SK-N-SH (cell line): ENCODE results near the gene INTS1. TPM values are rescaled to one million over a fixed set of nuclear protein-coding genes. Genes with fewer than 3 reads are reported as not detected.

Experiments
- CTCF ChIA-PET: fragments of 300-600, 350-600 bp; formaldehyde crosslinking; extraction: SDS; loops from one replicate; lab custom pipeline; 2021; lab: Yijun Ruan, JAX
- POLR2A ChIA-PET: fragments of 350-600 bp; sonication (Branson Sonifier 250); formaldehyde crosslinking; extraction: SDS; loops from one replicate; lab custom pipeline; 2020; ENCODE audit warnings: antibody characterized with exemption, inconsistent platforms; lab: Yijun Ruan, JAX
- DNase-seq: peaks from one replicate; pipeline ENCODE4 v3.0.0; 2012
- H2AFZ ChIP-seq: fragments of 200-600 bp; sonication (generic); 2 replicates; pipeline ENCODE4 v1.8.1; 2016; ENCODE audit warnings: antibody characterized with exemption, mild to moderate bottlenecking, low read depth
- H3F3A ChIP-seq: fragments of 200-600 bp; sonication (generic); replicated peaks from 2 replicates; pipeline ENCODE3; 2016; ENCODE audit warnings: antibody characterized with exemption, mild to moderate bottlenecking; ENCODE audit not compliant: insufficient read depth
- H3K27ac ChIP-seq, 2 experiments: fragments of 200-500 bp in 1 of 2; fragments of 200-600 bp in 1 of 2; sonication (Bioruptor generic) in 1 of 2; sonication (generic), shearing (Covaris generic) in 1 of 2; 2 replicates each; pipeline versions ENCODE4 v1.5.1 to v1.6.1; 2014 to 2016; ENCODE audit warnings: low read depth in 2 of 2, inconsistent platforms in 1 of 2, low read length in 1 of 2, mild to moderate bottlenecking in 1 of 2, mixed read lengths in 1 of 2
- H3K27me3 ChIP-seq: fragments of 200-600 bp; sonication (generic), shearing (Covaris generic); 2 replicates; pipeline ENCODE4 v1.6.1; 2016; ENCODE audit warnings: mixed run types; ENCODE audit not compliant: insufficient read depth
- H3K36me3 ChIP-seq, 2 experiments: fragments of 200-500 bp in 1 of 2; fragments of 200-600 bp in 1 of 2; sonication (Bioruptor generic) in 1 of 2; sonication (generic) in 1 of 2; replicated peaks in 1 of 2; 2 replicates each; pipeline versions ENCODE3 to v1.5.1; 2014 to 2016; ENCODE audit warnings: low read length in 1 of 2, mild to moderate bottlenecking in 1 of 2; ENCODE audit not compliant: insufficient read depth in 2 of 2, control insufficient read depth in 1 of 2
- H3K4me1 ChIP-seq, 2 experiments: fragments of 200-500 bp in 1 of 2; fragments of 200-600 bp in 1 of 2; sonication (Bioruptor generic) in 1 of 2; sonication (generic), shearing (Covaris generic) in 1 of 2; 2 replicates each; pipeline versions ENCODE4 v1.5.1 to v1.6.1; 2014 to 2016; ENCODE audit warnings: low read depth in 1 of 2, low read length in 1 of 2, mixed run types in 1 of 2; ENCODE audit not compliant: insufficient read depth in 2 of 2, control insufficient read depth in 1 of 2
- H3K4me2 ChIP-seq: fragments of 200-600 bp; sonication (generic), shearing (Covaris generic); 2 replicates; pipeline ENCODE4 v1.6.1; 2017; ENCODE audit warnings: mixed run types
- H3K4me3 ChIP-seq, 2 experiments: fragments of 200-500 bp in 1 of 2; fragments of 200-600 bp in 1 of 2; sonication (Bioruptor generic) in 1 of 2; sonication (generic), shearing (Covaris generic) in 1 of 2; 2 replicates each; pipeline versions ENCODE4 v1.5.1 to v1.8.1; 2014 to 2016; ENCODE audit warnings: low read depth in 2 of 2, inconsistent platforms in 1 of 2, low read length in 1 of 2, mild to moderate bottlenecking in 1 of 2, mixed read lengths in 1 of 2, moderate library complexity in 1 of 2
- H3K79me2 ChIP-seq: fragments of 200-600 bp; sonication (generic); 2 replicates; pipeline ENCODE4 v1.8.1; 2017; ENCODE audit warnings: mild to moderate bottlenecking; ENCODE audit not compliant: insufficient read depth
- H3K9ac ChIP-seq: fragments of 200-600 bp; sonication (generic); 2 replicates; pipeline ENCODE4 v1.6.1; 2017; ENCODE audit warnings: mixed run types
- H3K9me2 ChIP-seq: fragments of 200-600 bp; sonication (generic); 2 replicates; pipeline ENCODE4 v1.6.1; 2017; ENCODE audit warnings: mixed run types
- H3K9me3 ChIP-seq: fragments of 200-600 bp; sonication (generic); 2 replicates; pipeline ENCODE4 v1.6.1; 2017; ENCODE audit warnings: mixed run types, mild to moderate bottlenecking, moderate library complexity
- H4K20me1 ChIP-seq: fragments of 200-600 bp; sonication (generic); 2 replicates; pipeline ENCODE4 v1.6.1; 2017; ENCODE audit warnings: mild to moderate bottlenecking, mixed run types; ENCODE audit not compliant: insufficient read depth
- FOXJ3 ChIP-seq: sonication (generic); formaldehyde crosslinking; IDR thresholded peaks from 2 replicates; pipeline ENCODE4 v1.5.1; 2020; ENCODE audit warnings: mild to moderate bottlenecking, missing genetic modification reagents
- MXI1 ChIP-seq: IDR thresholded peaks from 2 replicates; pipeline ENCODE4 v1.6.1; 2012; ENCODE audit warnings: mild to moderate bottlenecking, low read depth, low read length, improper control_type of control experiment
- RAD21 ChIP-seq: IDR thresholded peaks from 2 replicates; pipeline ENCODE4 v1.6.1; 2012; ENCODE audit warnings: mild to moderate bottlenecking, low read length
- WGBS: methylation state at CpG from one replicate; pipeline ENCODE4 v1.1.6; 2017; ENCODE audit warnings: low lambda C conversion rate; 5-methylcytosine and 5-hydroxymethylcytosine counted together
- polyA plus RNA-seq, 3 experiments: library from polyadenylated mRNA; depleted of rRNA; stranded (reverse); fragments of >200 nt; gene quantifications; 2 replicates each; pipeline ENCODE4 v1.2.3, GENCODE V29; 2012
- TF ChIP-seq, protein P1 (sequence below): fragments of 150-350 bp; IDR thresholded peaks from 2 replicates; pipeline ENCODE4 v1.6.1; 2016; ENCODE audit warnings: mild to moderate bottlenecking, low read depth, low read length
- TF ChIP-seq, protein P2 (sequence below): IDR thresholded peaks from 2 replicates; pipeline ENCODE4 v1.6.1; 2012; ENCODE audit warnings: mild to moderate bottlenecking, low read depth, low read length, moderate library complexity

The INTS1 gene
- polyA plus RNA-seq, 1 of the 3 experiments (the other 2 are of a cell fraction): 48.1 TPM

- no peaks in the 10 kb centered on the region for H4K20me1 ChIP-seq
- TF ChIP-seq, protein P1, sequence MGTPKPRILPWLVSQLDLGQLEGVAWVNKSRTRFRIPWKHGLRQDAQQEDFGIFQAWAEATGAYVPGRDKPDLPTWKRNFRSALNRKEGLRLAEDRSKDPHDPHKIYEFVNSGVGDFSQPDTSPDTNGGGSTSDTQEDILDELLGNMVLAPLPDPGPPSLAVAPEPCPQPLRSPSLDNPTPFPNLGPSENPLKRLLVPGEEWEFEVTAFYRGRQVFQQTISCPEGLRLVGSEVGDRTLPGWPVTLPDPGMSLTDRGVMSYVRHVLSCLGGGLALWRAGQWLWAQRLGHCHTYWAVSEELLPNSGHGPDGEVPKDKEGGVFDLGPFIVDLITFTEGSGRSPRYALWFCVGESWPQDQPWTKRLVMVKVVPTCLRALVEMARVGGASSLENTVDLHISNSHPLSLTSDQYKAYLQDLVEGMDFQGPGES: no peak
- TF ChIP-seq MXI1 (no peak), FOXJ3 (no peak)
- H2AFZ ChIP-seq: no peak overlapping the region
- no peak overlapping the region for H3K9ac ChIP-seq
- H3K79me2 ChIP-seq: no peaks in the 10 kb centered on the region
- no peaks in the 10 kb centered on the region for H3F3A ChIP-seq
- no peak overlapping the region for H3K27ac ChIP-seq
- H3K27me3 ChIP-seq: no peaks in the 10 kb centered on the region
- POLR2A ChIA-PET: no interaction called here
- H3K4me3 ChIP-seq: no peak overlapping the region
- no peaks in the 10 kb centered on the region for H3K9me3 ChIP-seq
- no peaks in the 10 kb centered on the region for H3K9me2 ChIP-seq
- over 99% methylated on average over 11 of the region's 19 CpGs for WGBS
- H3K4me2 ChIP-seq: no peak overlapping the region
- H3K36me3 ChIP-seq: peaks cover 38 to 86% of the 10 kb centered on the region in 2 experiments
- no peaks in the 10 kb centered on the region for H3K4me1 ChIP-seq
- CTCF ChIA-PET: interaction anchor here (0.7 to 1.4 kb wide), 4 partner anchors 10 to 53 kb away, joined by 3 to 17 read pairs (median 4); no protein-coding TSS in a partner anchor
- no peak for DNase-seq
Observed at GRCh38 chr7:1485156-1485555, 19.0 kb downstream of the INTS1 start.

DNA sequence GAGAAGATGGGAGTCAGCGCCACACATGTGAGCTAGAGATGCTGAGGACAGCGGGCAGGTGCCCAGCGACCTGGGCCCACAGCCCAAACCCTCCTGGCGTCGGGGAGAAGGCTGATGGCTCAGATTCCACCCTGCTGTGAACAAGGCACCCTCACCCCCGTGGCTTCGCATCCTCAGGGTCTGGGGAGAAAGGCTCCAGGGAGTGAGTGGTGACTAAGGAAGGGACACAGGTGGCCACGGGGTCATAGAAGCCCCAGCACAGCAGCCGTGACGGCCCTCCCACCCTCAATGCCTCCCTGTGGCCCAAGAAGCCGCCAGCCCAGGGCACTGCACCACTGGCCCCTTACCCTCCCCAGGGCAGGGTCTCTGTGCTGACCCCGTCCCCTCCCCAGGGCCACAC, 19.6 kb downstream of the INTS1 start:
- Histone ChIP-seq H3K27me3 (no peaks in the 10 kb centered on the region), H3K79me2 (no peaks in the 10 kb centered on the region), H3K9ac (no peak overlapping the region), H3K4me2 (no peak overlapping the region), H3K27ac (no peak overlapping the region), H3K4me3 (no peak overlapping the region), H3K36me3 (peaks cover 38 to 86% of the 10 kb centered on the region in 2 experiments), H4K20me1 (no peaks in the 10 kb centered on the region), H3F3A (no peaks in the 10 kb centered on the region), H3K9me2 (no peaks in the 10 kb centered on the region), H3K9me3 (no peaks in the 10 kb centered on the region), H3K4me1 (no peaks in the 10 kb centered on the region), H2AFZ (no peak overlapping the region)
- ChIA-PET POLR2A (no interaction called here), CTCF (interaction anchor here (3.2 kb wide), 1 partner anchor 11 kb away, joined by 22 read pairs; no protein-coding TSS in a partner anchor)
- DNase-seq: no peak
- WGBS: 95% methylated on average over 8 of the region's 12 CpGs
- no peak for TF ChIP-seq RAD21

DNA sequence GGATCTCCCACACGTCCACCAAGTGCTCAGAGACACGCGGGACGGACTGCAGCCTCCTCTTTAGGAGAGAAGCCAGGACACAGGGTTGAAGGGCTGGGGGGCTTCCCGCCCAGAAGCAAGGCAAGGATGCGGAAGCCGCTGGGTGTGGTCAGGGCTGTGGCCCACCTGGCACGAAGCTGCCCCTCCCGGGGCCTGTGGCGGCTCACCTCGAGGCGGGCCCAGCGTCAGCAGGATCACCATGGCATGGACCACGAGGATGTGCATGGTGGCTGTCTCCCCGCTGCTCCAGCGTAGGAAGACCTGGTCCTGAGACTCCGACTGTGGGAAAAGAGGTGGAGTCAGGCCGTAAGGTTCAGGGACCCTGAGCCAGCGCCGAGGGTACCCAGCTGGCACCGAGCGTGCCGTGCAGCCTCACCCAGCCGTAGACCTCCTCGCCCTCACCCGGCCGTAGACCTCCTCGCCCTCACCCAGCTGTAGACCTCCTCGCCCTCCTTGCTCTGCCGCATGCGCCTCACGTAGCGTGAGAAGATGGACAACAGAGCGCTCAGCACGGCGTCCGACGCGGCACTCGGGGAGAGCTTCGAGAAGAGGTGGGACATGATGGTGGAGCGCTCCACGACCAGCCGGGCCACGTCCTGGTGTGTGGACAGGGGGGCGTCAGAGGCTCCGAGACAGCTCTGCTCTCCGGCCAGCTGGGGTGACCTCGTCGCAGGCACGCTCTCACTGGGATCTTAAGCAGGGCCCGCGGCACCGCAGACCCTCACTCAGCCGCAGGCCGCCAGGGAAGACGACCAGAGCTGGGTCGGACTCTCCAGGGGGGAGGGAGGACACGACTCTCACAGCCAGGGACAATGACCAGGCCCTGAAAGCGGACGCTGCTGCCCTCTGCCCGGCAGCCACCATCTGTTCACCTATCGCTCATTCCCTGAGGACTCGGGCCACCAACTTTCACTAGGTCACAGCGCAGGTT, 20.4 kb downstream of the INTS1 start:
- Histone ChIP-seq H3K9me2 (no peaks in the 10 kb centered on the region), H3K79me2 (no peaks in the 10 kb centered on the region), H4K20me1 (no peaks in the 10 kb centered on the region), H3K9me3 (no peaks in the 10 kb centered on the region), H3F3A (no peaks in the 10 kb centered on the region), H3K4me3 (no peak overlapping the region), H3K27ac (no peak overlapping the region), H3K4me2 (no peak overlapping the region), H3K27me3 (no peaks in the 10 kb centered on the region), H2AFZ (no peak overlapping the region), H3K4me1 (no peaks in the 10 kb centered on the region), H3K36me3 (peaks cover 43 to 86% of the 10 kb centered on the region in 2 experiments), H3K9ac (no peak overlapping the region)
- POLR2A ChIA-PET: no interaction called here
- WGBS: 94% methylated on average over 58 of the region's 65 CpGs
- TF ChIP-seq, protein P2, sequence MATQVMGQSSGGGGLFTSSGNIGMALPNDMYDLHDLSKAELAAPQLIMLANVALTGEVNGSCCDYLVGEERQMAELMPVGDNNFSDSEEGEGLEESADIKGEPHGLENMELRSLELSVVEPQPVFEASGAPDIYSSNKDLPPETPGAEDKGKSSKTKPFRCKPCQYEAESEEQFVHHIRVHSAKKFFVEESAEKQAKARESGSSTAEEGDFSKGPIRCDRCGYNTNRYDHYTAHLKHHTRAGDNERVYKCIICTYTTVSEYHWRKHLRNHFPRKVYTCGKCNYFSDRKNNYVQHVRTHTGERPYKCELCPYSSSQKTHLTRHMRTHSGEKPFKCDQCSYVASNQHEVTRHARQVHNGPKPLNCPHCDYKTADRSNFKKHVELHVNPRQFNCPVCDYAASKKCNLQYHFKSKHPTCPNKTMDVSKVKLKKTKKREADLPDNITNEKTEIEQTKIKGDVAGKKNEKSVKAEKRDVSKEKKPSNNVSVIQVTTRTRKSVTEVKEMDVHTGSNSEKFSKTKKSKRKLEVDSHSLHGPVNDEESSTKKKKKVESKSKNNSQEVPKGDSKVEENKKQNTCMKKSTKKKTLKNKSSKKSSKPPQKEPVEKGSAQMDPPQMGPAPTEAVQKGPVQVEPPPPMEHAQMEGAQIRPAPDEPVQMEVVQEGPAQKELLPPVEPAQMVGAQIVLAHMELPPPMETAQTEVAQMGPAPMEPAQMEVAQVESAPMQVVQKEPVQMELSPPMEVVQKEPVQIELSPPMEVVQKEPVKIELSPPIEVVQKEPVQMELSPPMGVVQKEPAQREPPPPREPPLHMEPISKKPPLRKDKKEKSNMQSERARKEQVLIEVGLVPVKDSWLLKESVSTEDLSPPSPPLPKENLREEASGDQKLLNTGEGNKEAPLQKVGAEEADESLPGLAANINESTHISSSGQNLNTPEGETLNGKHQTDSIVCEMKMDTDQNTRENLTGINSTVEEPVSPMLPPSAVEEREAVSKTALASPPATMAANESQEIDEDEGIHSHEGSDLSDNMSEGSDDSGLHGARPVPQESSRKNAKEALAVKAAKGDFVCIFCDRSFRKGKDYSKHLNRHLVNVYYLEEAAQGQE: no peak
- CTCF ChIA-PET: interaction anchor here (0.8 to 3.2 kb wide), 2 partner anchors 10 kb away, joined by 3 to 22 read pairs; no protein-coding TSS in a partner anchor
- DNase-seq: no peak
